ENCODE data around the gene NSD1.

The NSD1 gene

GRCh38 chr5:177100714-177101121 is 32.9 kb upstream of the NSD1 start:
- Histone ChIP-seq H3K9me3 (ENCODE audit: severe bottlenecking) (no peaks in the 10 kb centered on the region), H3K36me3 (no peaks in the 10 kb centered on the region), H3K27me3 (ENCODE audit: insufficient read depth, low read depth, severe bottlenecking) (no peaks in the 10 kb centered on the region), H3K4me3 (ENCODE audit: low read depth, low read length) (no peak overlapping the region), H3K27ac (no peak overlapping the region)
- no peak for DNase-seq
- no peak for TF ChIP-seq CTCF (IDR thresholded peaks at IDR 0.05; ENCODE audit: low read depth, low read length)

GRCh38 chr5:177103523-177104253 is 29.9 kb upstream of the NSD1 start:
- Histone ChIP-seq H3K27ac (no peak overlapping the region), H3K9me3 (ENCODE audit: severe bottlenecking) (no peaks in the 10 kb centered on the region), H3K4me3 (ENCODE audit: low read depth, low read length) (no peak overlapping the region), H3K27me3 (ENCODE audit: insufficient read depth, low read depth, severe bottlenecking) (no peaks in the 10 kb centered on the region), H3K36me3 (no peaks in the 10 kb centered on the region)
- no peak for DNase-seq
- no peak for TF ChIP-seq CTCF (IDR thresholded peaks at IDR 0.05; ENCODE audit: low read depth, low read length)

GRCh38 chr5:177105691-177106476 is 27.7 kb upstream of the NSD1 start:
- no peak for DNase-seq
- Histone ChIP-seq H3K36me3 (no peaks in the 10 kb centered on the region), H3K9me3 (ENCODE audit: severe bottlenecking) (no peaks in the 10 kb centered on the region), H3K27me3 (ENCODE audit: insufficient read depth, low read depth, severe bottlenecking) (no peaks in the 10 kb centered on the region), H3K27ac (no peak overlapping the region), H3K4me3 (ENCODE audit: low read depth, low read length) (no peak overlapping the region)
- no peak for TF ChIP-seq CTCF (IDR thresholded peaks at IDR 0.05; ENCODE audit: low read depth, low read length)

GRCh38 chr5:177107159-177107558 is 26.4 kb upstream of the NSD1 start:
- H3K27ac ChIP-seq = no peak overlapping the region
- no peak for TF ChIP-seq CTCF (IDR thresholded peaks at IDR 0.05; ENCODE audit: low read depth, low read length)

GRCh38 chr5:177109810-177110209 is 23.8 kb upstream of the NSD1 start:
- DNase-seq = no peak
- no peak overlapping the region for H3K27ac ChIP-seq
- no peak for TF ChIP-seq CTCF (IDR thresholded peaks at IDR 0.05; ENCODE audit: low read depth, low read length)

More at GRCh38 chr5:177107159-177107558, 26.4 kb upstream of the NSD1 start:
- H3K4me3 ChIP-seq (ENCODE audit: low read depth, low read length) = no peak overlapping the region
- no peaks in the 10 kb centered on the region for H3K9me3 ChIP-seq (ENCODE audit: severe bottlenecking)
- no peaks in the 10 kb centered on the region for H3K36me3 ChIP-seq
- H3K27me3 ChIP-seq (ENCODE audit: insufficient read depth, low read depth, severe bottlenecking) = no peaks in the 10 kb centered on the region
- no peak for DNase-seq

More at GRCh38 chr5:177109810-177110209, 23.8 kb upstream of the NSD1 start:
- no peaks in the 10 kb centered on the region for H3K9me3 ChIP-seq (ENCODE audit: severe bottlenecking)
- no peaks in the 10 kb centered on the region for H3K36me3 ChIP-seq
- no peak overlapping the region for H3K4me3 ChIP-seq (ENCODE audit: low read depth, low read length)
- H3K27me3 ChIP-seq (ENCODE audit: insufficient read depth, low read depth, severe bottlenecking) = no peaks in the 10 kb centered on the region

All from WERI-Rb-1 (cell line).